Body of pancreas (tissue), 4 donors: Measurements from ENCODE around the gene ADAM10.

Experiments
- POLR2A ChIP-seq, 3 donors: fragments of 450-650 bp; IDR thresholded peaks; one replicate each; pipeline ENCODE4 v1.6.1; 2016; ENCODE audit warnings: antibody characterized with exemption in 3 of 3, mild to moderate bottlenecking in 2 of 3
- TF ChIP-seq, protein P1 (sequence below), 7 experiments: fragments of 450-650 bp in 4 of 7; fragments of 200-600 bp in 3 of 7; sonication (generic) in 3 of 7; IDR thresholded peaks; one replicate each; pipeline ENCODE4 v1.5.1; 2016 to 2019; ENCODE audit warnings: antibody characterized with exemption in 7 of 7

DNA sequence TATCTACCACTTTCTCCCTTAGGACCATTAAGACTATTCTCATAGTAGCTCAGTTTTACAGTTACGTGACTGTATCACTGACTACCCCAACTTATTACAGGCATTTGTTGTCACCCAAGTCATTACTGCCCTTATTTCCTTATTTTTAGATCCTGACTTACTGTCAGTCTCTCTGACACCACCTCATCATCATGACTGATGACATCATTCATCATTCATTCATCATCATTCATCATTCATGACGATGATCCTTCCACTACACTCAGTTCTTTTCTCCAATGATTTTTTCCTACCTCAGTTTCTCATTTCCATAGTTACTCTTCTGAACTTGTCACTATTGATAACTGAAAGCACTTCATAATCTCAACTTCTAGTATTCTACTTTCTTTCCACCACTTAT is 83.8 kb downstream of the ADAM10 start:
- TF ChIP-seq, protein P1, sequence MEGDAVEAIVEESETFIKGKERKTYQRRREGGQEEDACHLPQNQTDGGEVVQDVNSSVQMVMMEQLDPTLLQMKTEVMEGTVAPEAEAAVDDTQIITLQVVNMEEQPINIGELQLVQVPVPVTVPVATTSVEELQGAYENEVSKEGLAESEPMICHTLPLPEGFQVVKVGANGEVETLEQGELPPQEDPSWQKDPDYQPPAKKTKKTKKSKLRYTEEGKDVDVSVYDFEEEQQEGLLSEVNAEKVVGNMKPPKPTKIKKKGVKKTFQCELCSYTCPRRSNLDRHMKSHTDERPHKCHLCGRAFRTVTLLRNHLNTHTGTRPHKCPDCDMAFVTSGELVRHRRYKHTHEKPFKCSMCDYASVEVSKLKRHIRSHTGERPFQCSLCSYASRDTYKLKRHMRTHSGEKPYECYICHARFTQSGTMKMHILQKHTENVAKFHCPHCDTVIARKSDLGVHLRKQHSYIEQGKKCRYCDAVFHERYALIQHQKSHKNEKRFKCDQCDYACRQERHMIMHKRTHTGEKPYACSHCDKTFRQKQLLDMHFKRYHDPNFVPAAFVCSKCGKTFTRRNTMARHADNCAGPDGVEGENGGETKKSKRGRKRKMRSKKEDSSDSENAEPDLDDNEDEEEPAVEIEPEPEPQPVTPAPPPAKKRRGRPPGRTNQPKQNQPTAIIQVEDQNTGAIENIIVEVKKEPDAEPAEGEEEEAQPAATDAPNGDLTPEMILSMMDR (IDR thresholded peaks at IDR 0.05), result no peak
- no peak for TF ChIP-seq POLR2A (IDR thresholded peaks at IDR 0.05)
